Heart left ventricle (tissue), 16 donors: ENCODE data around the gene ARG2. TPM values are rescaled to one million over a fixed set of nuclear protein-coding genes. Genes with fewer than 3 reads are reported as not detected.
"Not testable (repeated sequence)": the region's sequence is repeated elsewhere in the genome, so short reads cannot be mapped to it uniquely, and the experiment has no call there.

ENCODE experiments used
- ATAC-seq, 4 donors: fragments of 200-7000 bp; cut with Tn5 transposase; one replicate each; pipeline ENCODE4 v1.9.1; 2020 to 2022; ENCODE audit warnings: moderate library complexity in 4 of 4, mild to moderate bottlenecking in 3 of 4, moderate number of reproducible peaks in 1 of 4
- DNase-seq, 5 donors: peaks; one replicate each; pipeline ENCODE4 v3.0.0-alpha.2; 2020
- H3K27ac ChIP-seq, 12 donors: fragments of 200-600 bp; sonication (generic) in 4 of 12; one replicate each; pipeline versions ENCODE4 v1.5.0 to v1.8.0; 2016 to 2022; ENCODE audit warnings: mild to moderate bottlenecking in 2 of 12
- H3K27me3 ChIP-seq, 9 donors: fragments of 200-600 bp; sonication (generic) in 2 of 9; one replicate each; pipeline versions ENCODE4 v1.5.1 to v1.8.0; 2016 to 2022; ENCODE audit warnings: mild to moderate bottlenecking in 3 of 9
- H3K36me3 ChIP-seq, 9 donors: fragments of 200-600 bp; sonication (generic) in 2 of 9; one replicate each; pipeline versions ENCODE4 v1.5.0 to v1.8.0; 2018 to 2022; ENCODE audit warnings: mild to moderate bottlenecking in 2 of 9
- H3K4me1 ChIP-seq, 12 donors: fragments of 200-600 bp; sonication (generic) in 4 of 12; one replicate each; pipeline versions ENCODE4 v1.5.0 to v1.8.0; 2016 to 2022; ENCODE audit warnings: mild to moderate bottlenecking in 3 of 12
- H3K4me3 ChIP-seq, 12 donors: fragments of 200-600 bp; sonication (generic) in 4 of 12; one replicate each; pipeline versions ENCODE4 v1.5.0 to v1.8.0; 2017 to 2022; ENCODE audit warnings: mild to moderate bottlenecking in 9 of 12, moderate library complexity in 4 of 12
- H3K9me3 ChIP-seq, 12 donors: fragments of 200-600 bp; sonication (generic) in 4 of 12; one replicate each; pipeline versions ENCODE4 v1.5.0 to v1.8.0; 2016 to 2022; ENCODE audit warnings: mild to moderate bottlenecking in 1 of 12
- POLR2A ChIP-seq, 2 donors: fragments of 450-650 bp; IDR thresholded peaks; one replicate each; pipeline ENCODE4 v1.6.1; 2017; ENCODE audit warnings: antibody characterized with exemption in 2 of 2, mild to moderate bottlenecking in 2 of 2, moderate library complexity in 2 of 2
- WGBS, 4 donors: extraction: QIAGEN DNeasy Blood & Tissue Kit in 2 of 4; methylation state at CpG; one replicate each; pipeline versions ENCODE4 v1.1.5 to v1.1.7; 2013 to 2018; 5-methylcytosine and 5-hydroxymethylcytosine counted together
- intact Hi-C, 10 donors: fragments of 100-400 bp; cut with DNase I; formaldehyde crosslinking; loops; one replicate each; pipeline versions ENCODE4 v1.11.1 to v1.14.2; 2022
- polyA plus RNA-seq, 2 donors: library from polyadenylated mRNA; stranded (reverse); fragments of 200-250 nt; gene quantifications; one replicate each; pipeline ENCODE4 v1.2.3, GENCODE V29; 2013
- total RNA-seq, 9 donors: library from RNA; depleted of rRNA in 2 of 9; stranded (reverse); fragments of >200 nt in 2 of 9; fragmentation: NEBNext Ultra II Directional in 3 of 9; extraction: Animal tissue kit (Norgen Biotek cat#: 25700) in 3 of 9; gene quantifications; one replicate each; pipeline versions ENCODE4 v1.1.0 to v1.2.4, GENCODE V29; 2016 to 2023
- TF ChIP-seq, protein P1 (sequence below), 12 donors: fragments of 200-600 bp; sonication (generic) in 4 of 12; IDR thresholded peaks; one replicate each; pipeline versions ENCODE4 v1.5.0 to v1.8.0; 2018 to 2022; ENCODE audit warnings: antibody characterized with exemption in 12 of 12, mild to moderate bottlenecking in 5 of 12
- donor health status: ischemic (EF 13 %, LVEDD 7.1; RV severe dilation, severe dysfunction).
- donor health status: healthy with polysubstance abuse.
- donor health status: DM: no; HTN: yes; CAD: no.
- donor health status: DM: no; HTN: no; CAD: no.
- donor health status: ischemic (EF 25% LVEDD 6.9; RV normal size, moderate dysfunction).
- donor health status: ischemic (EF 25% LVEDD 5.7; RV mildly dilated, moderate dysfunction).
- donor health status: healthy.
- donor health status: DM: yes; HTN: yes; CAD: no.
- donor health status: ischemic (EF 35%, LVEDD 5.7; RV mildly dilated, moderate dysfunction).
- donor health status: nonischemic (EF 11% LVEDD 7.7; RV severe dilation, severe dysfunction).
- donor health status: DM: yes; HTN: yes; CAD: no.
- donor health status: PGD.
- donor health status: ischemic (EF 29% LVEDD 5.4; RV normal size, mild dysfunction).
- donor health status: nonischemic (EF 23%, LVEDD 6.1; RV moderate dilation, normal function).

Gene ARG2
- total and polyA plus RNA-seq, 11 donors, result 0.34 to 53.7 (median 1.5) TPM

- 83 to 94% (median 91%) methylated on average over 6 of the region's 6 CpGs for WGBS, 4 donors
- intact Hi-C loops, result loop anchor here (1.0 to 5.0 kb wide), 4 partner anchors 118 to 121 kb away; partner anchors contain the start of gene RDH12 (in 5 of the 10)
- peaks cover 0 to 25% (median 15%) of the 10 kb centered on the region in 9 donors for H3K36me3 ChIP-seq
Observed at GRCh38 chr14:67583711-67584644, 35.7 kb upstream of the ARG2 start.

GRCh38 chr14:67584978-67585377 lies 34.7 kb upstream of the ARG2 start:
- Histone ChIP-seq H3K27ac (no peak overlapping the region), H3K4me1 (peaks cover 0 to 13% (median 0%) of the 10 kb centered on the region in 12 donors), H3K36me3 (peaks cover 0 to 35% (median 24%) of the 10 kb centered on the region in 9 donors), H3K4me3 (no peak overlapping the region), H3K27me3 (no peaks in the 10 kb centered on the region), H3K9me3 (no peaks in the 10 kb centered on the region)
- TF ChIP-seq, protein P1, sequence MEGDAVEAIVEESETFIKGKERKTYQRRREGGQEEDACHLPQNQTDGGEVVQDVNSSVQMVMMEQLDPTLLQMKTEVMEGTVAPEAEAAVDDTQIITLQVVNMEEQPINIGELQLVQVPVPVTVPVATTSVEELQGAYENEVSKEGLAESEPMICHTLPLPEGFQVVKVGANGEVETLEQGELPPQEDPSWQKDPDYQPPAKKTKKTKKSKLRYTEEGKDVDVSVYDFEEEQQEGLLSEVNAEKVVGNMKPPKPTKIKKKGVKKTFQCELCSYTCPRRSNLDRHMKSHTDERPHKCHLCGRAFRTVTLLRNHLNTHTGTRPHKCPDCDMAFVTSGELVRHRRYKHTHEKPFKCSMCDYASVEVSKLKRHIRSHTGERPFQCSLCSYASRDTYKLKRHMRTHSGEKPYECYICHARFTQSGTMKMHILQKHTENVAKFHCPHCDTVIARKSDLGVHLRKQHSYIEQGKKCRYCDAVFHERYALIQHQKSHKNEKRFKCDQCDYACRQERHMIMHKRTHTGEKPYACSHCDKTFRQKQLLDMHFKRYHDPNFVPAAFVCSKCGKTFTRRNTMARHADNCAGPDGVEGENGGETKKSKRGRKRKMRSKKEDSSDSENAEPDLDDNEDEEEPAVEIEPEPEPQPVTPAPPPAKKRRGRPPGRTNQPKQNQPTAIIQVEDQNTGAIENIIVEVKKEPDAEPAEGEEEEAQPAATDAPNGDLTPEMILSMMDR (IDR thresholded peaks at IDR 0.05), result no peak
- no peak for TF ChIP-seq POLR2A (IDR thresholded peaks at IDR 0.05)
- 89 to 100% (median 94%) methylated on average over 2 to 3 of the region's 3 CpGs for WGBS, 4 donors
- no peak for ATAC-seq
- no peak for DNase-seq
- intact Hi-C loops, result loop anchor here (1.0 to 5.0 kb wide), 4 partner anchors 117 to 120 kb away; partner anchors contain the start of gene RDH12 (in 5 of the 10)

More at GRCh38 chr14:67583711-67584644, 35.7 kb upstream of the ARG2 start:
- TF ChIP-seq POLR2A (IDR thresholded peaks at IDR 0.05), result no peak
- TF ChIP-seq, protein P1 (IDR thresholded peaks at IDR 0.05), result peak; percentile 35 to 72 (median 62)
- no peaks in the 10 kb centered on the region for H3K27me3 ChIP-seq
- peaks cover 0 to 13% (median 0%) of the 10 kb centered on the region in 12 donors for H3K4me1 ChIP-seq
- ATAC-seq, result peak; percentile 55 to 87 (median 80)
- DNase-seq, result peak in 1 of 5 donors; percentile 23
- no peak overlapping the region for H3K4me3 ChIP-seq
- H3K9me3 ChIP-seq, result no peaks in the 10 kb centered on the region
- no peak overlapping the region for H3K27ac ChIP-seq

GRCh38 chr14:67586369-67586768 lies 33.4 kb upstream of the ARG2 start:
- ATAC-seq, result peak in 1 of 4 donors; percentile 38
- DNase-seq, result no peak
- Histone ChIP-seq H3K9me3 (no peaks in the 10 kb centered on the region), H3K36me3 (peaks cover 0 to 47% (median 37%) of the 10 kb centered on the region in 9 donors), H3K4me3 (no peak overlapping the region), H3K27ac (no peak overlapping the region), H3K4me1 (peaks cover 0 to 13% (median 0%) of the 10 kb centered on the region in 12 donors), H3K27me3 (no peaks in the 10 kb centered on the region)
- WGBS, 4 donors, result 76 to 83% (median 82%) methylated on average over 4 of the region's 4 CpGs
- TF ChIP-seq POLR2A (IDR thresholded peaks at IDR 0.05), result no peak
- TF ChIP-seq, protein P1 (IDR thresholded peaks at IDR 0.05), result no peak
- intact Hi-C loops, result no loop called here

DNA sequence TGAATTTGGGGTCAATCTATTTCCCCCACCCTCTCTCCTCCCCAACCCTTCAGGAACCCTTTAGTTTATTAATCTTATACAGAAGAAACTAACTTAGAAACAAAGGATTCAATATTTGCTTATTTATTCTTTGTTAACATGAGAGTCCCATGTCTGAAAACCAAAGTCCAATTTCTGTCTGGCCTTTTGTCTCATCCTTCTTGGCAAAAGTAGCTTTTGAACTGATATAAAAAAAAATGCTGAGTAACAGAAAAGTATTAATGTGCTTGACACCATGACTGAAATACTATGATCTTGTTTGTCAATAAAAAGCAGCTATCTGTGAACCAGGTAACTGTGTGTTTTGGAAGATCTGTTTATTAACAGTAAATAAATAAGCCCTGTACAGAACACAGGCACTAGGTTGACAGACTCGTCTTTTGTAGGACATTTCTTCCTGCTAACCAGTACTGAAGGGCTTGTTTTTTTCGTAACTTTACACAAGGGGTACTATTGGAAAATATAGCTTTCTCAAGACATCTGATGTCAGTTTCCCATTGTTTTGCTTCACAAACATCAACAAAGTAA lies 30.4 kb upstream of the ARG2 start:
- no peaks in the 10 kb centered on the region for H3K9me3 ChIP-seq
- 40 to 95% (median 89%) methylated on average over 2 of the region's 2 CpGs for WGBS, 4 donors
- ATAC-seq, result no peak
- intact Hi-C loops, result no loop called here
- peaks cover 0 to 75% (median 63%) of the 10 kb centered on the region in 9 donors for H3K36me3 ChIP-seq
- H3K4me3 ChIP-seq, result no peak overlapping the region
- DNase-seq, result no peak
- no peak for TF ChIP-seq POLR2A (IDR thresholded peaks at IDR 0.05)
- TF ChIP-seq, protein P1 (IDR thresholded peaks at IDR 0.05), result no peak
- H3K27me3 ChIP-seq, result no peaks in the 10 kb centered on the region
- peaks cover 0 to 13% (median 0%) of the 10 kb centered on the region in 12 donors for H3K4me1 ChIP-seq
- no peak overlapping the region for H3K27ac ChIP-seq

DNA sequence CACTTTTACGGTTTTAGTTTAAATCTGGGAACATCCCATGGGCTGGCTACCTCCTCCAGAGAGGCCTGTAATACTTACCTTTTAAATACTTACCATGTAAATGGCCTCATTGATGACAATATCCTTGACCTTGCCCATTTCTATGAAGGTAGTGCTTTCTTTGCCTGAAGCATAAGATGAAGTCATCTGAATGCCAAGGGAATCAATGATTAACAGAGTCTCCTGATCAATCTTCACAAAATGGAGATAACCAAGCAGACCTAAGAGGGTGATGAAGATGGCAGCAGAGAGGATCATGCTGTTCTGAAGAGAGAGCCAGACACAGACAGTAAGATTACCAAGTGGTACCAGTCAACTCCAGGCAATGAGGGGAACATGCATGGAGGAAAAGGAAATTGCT lies 26.1 kb upstream of the ARG2 start:
- H3K36me3 ChIP-seq, result peaks cover 0 to 57% (median 49%) of the 10 kb centered on the region in 9 donors

More for the DNA sequence above, 26.1 kb upstream of the ARG2 start:
- DNase-seq, H3K27me3 ChIP-seq, ATAC-seq, H3K27ac ChIP-seq, H3K4me3 ChIP-seq, H3K9me3 ChIP-seq, H3K4me1 ChIP-seq, intact Hi-C loops: not testable (repeated sequence)
- WGBS, 4 donors, result 0 to 60% (median 24%) methylated on average over 1 of the region's 1 CpG
